ENCODE data around the gene KLF18. TPM values are rescaled to one million over a fixed set of nuclear protein-coding genes. Genes with fewer than 3 reads are reported as not detected.
"Not testable (repeated sequence)": the region's sequence is repeated elsewhere in the genome, so short reads cannot be mapped to it uniquely, and the experiment has no call there.

KLF18 gene
- total RNA-seq, 1 donor from 2014 or later = not detected

- DNase-seq (ENCODE audit: extremely low spot score, unreplicated experiment) = no peak
- H3K9me3 Mint-ChIP-seq (ENCODE audit: unreplicated experiment) = no peaks in the 10 kb centered on the region
Observed at GRCh38 chr1:44151332-44151731, 9.9 kb upstream of the KLF18 start.

GRCh38 chr1:44147582-44147981 lies 6.2 kb upstream of the KLF18 start:
- Mint-ChIP-seq H3K9me3 (ENCODE audit: unreplicated experiment) (peaks cover 13% of the 10 kb centered on the region), H3K4me1 (ENCODE audit: unreplicated experiment) (no peaks in the 10 kb centered on the region), H3K27ac (ENCODE audit: unreplicated experiment) (no peak overlapping the region), H3K36me3 (ENCODE audit: unreplicated experiment) (no peaks in the 10 kb centered on the region), H3K4me3 (ENCODE audit: unreplicated experiment) (no peak overlapping the region), H3K27me3 (ENCODE audit: unreplicated experiment) (peaks cover 27% of the 10 kb centered on the region)
- TF ChIP-seq CTCF (IDR thresholded peaks at IDR 0.05) = no peak
- no peak for DNase-seq (ENCODE audit: extremely low spot score, unreplicated experiment)

More at GRCh38 chr1:44151332-44151731, 9.9 kb upstream of the KLF18 start:
- no peak for TF ChIP-seq CTCF (IDR thresholded peaks at IDR 0.05)
- H3K36me3 Mint-ChIP-seq (ENCODE audit: unreplicated experiment) = no peaks in the 10 kb centered on the region
- H3K4me3 Mint-ChIP-seq (ENCODE audit: unreplicated experiment) = no peak overlapping the region
- no peak overlapping the region for H3K27ac Mint-ChIP-seq (ENCODE audit: unreplicated experiment)
- H3K4me1 Mint-ChIP-seq (ENCODE audit: unreplicated experiment) = peaks cover 10% of the 10 kb centered on the region
- peaks cover 28% of the 10 kb centered on the region for H3K27me3 Mint-ChIP-seq (ENCODE audit: unreplicated experiment)

GRCh38 chr1:44146536-44147361 lies 5.3 kb upstream of the KLF18 start:
- Mint-ChIP-seq H3K27ac (ENCODE audit: unreplicated experiment) (no peak overlapping the region), H3K4me3 (ENCODE audit: unreplicated experiment) (no peak overlapping the region), H3K36me3 (ENCODE audit: unreplicated experiment) (no peaks in the 10 kb centered on the region), H3K9me3 (ENCODE audit: unreplicated experiment) (peaks cover 13% of the 10 kb centered on the region), H3K4me1 (ENCODE audit: unreplicated experiment) (no peaks in the 10 kb centered on the region), H3K27me3 (ENCODE audit: unreplicated experiment) (peaks cover 19% of the 10 kb centered on the region)
- TF ChIP-seq CTCF (IDR thresholded peaks at IDR 0.05) = no peak
- DNase-seq (ENCODE audit: extremely low spot score, unreplicated experiment) = peak; percentile 69

GRCh38 chr1:44144962-44145756 lies 3.7 kb upstream of the KLF18 start:
- no peak for TF ChIP-seq CTCF (IDR thresholded peaks at IDR 0.05)
- no peak overlapping the region for H3K27ac Mint-ChIP-seq (ENCODE audit: unreplicated experiment)
- no peak overlapping the region for H3K4me3 Mint-ChIP-seq (ENCODE audit: unreplicated experiment)
- peaks cover 6% of the 10 kb centered on the region for H3K27me3 Mint-ChIP-seq (ENCODE audit: unreplicated experiment)
- peaks cover 13% of the 10 kb centered on the region for H3K9me3 Mint-ChIP-seq (ENCODE audit: unreplicated experiment)
- no peaks in the 10 kb centered on the region for H3K36me3 Mint-ChIP-seq (ENCODE audit: unreplicated experiment)
- no peak for DNase-seq (ENCODE audit: extremely low spot score, unreplicated experiment)
- H3K4me1 Mint-ChIP-seq (ENCODE audit: unreplicated experiment) = no peaks in the 10 kb centered on the region

GRCh38 chr1:44139565-44139964 lies 1.9 kb downstream of the KLF18 start:
- H3K4me1 Mint-ChIP-seq (ENCODE audit: unreplicated experiment); H3K36me3 Mint-ChIP-seq (ENCODE audit: unreplicated experiment); H3K27ac Mint-ChIP-seq (ENCODE audit: unreplicated experiment); H3K4me3 Mint-ChIP-seq (ENCODE audit: unreplicated experiment); H3K9me3 Mint-ChIP-seq (ENCODE audit: unreplicated experiment): not testable (repeated sequence)
- H3K27me3 Mint-ChIP-seq (ENCODE audit: unreplicated experiment) = peaks cover 16% of the 10 kb centered on the region
- DNase-seq (ENCODE audit: extremely low spot score, unreplicated experiment) = peak; percentile 59
